PC-9 (cell line): ENCODE data around the gene CHRDL2. TPM values are rescaled to one million over a fixed set of nuclear protein-coding genes. Genes with fewer than 3 reads are reported as not detected.

ENCODE experiments used
- BruUV-seq: library from RNA; stranded (reverse); fragments of 400-500 nt; replicated peaks from 2 replicates; lab custom pipeline; 2021; lab: Mats Ljungman, UMichigan
- CTCF ChIA-PET: fragments of 300-600 bp; sonication (Branson Sonifier 250); formaldehyde crosslinking; loops from one replicate; lab custom pipeline; 2022; ENCODE audit warnings: antibody characterized with exemption; lab: Charles Lee
- POLR2A ChIA-PET: fragments of 300-600 bp; sonication (Branson Sonifier 250); formaldehyde crosslinking; loops from one replicate; lab custom pipeline; 2022; ENCODE audit warnings: antibody characterized with exemption; ENCODE audit not compliant: unreplicated experiment; lab: Charles Lee
- DNase-seq, 2 experiments: peaks; one replicate each; pipeline versions ENCODE4 v3.0.0 to v3.0.0-alpha.2; 2015 to 2022; ENCODE audit warnings: mixed read lengths in 1 of 2
- H2AFZ ChIP-seq: fragments of 200-600 bp; sonication (generic); 2 replicates; pipeline ENCODE4 v1.8.1; 2017; ENCODE audit warnings: antibody characterized with exemption
- H3F3A ChIP-seq: fragments of 200-600 bp; sonication (generic); 2 replicates; pipeline ENCODE4 v1.8.1; 2017; ENCODE audit warnings: antibody characterized with exemption, mild to moderate bottlenecking, low read depth; ENCODE audit not compliant: insufficient read depth
- H3K27ac ChIP-seq: fragments of 200-600 bp; sonication (generic); 2 replicates; pipeline ENCODE4 v1.6.1; 2016; ENCODE audit warnings: mixed run types
- H3K27me3 ChIP-seq: fragments of 200-600 bp; sonication (generic); 2 replicates; pipeline ENCODE4 v1.6.1; 2016; ENCODE audit warnings: low read depth, mixed run types; ENCODE audit not compliant: insufficient read depth
- H3K36me3 ChIP-seq: fragments of 200-600 bp; sonication (generic); 2 replicates; pipeline ENCODE4 v1.6.1; 2016; ENCODE audit warnings: low read depth, mixed run types
- H3K4me1 ChIP-seq: fragments of 200-600 bp; sonication (generic); replicated peaks from 2 replicates; pipeline ENCODE4 v1.6.1; 2016; ENCODE audit warnings: mixed run types; ENCODE audit not compliant: insufficient read depth
- H3K4me2 ChIP-seq: fragments of 200-600 bp; sonication (generic); 2 replicates; pipeline ENCODE4 v1.6.1; 2017; ENCODE audit warnings: mixed run types
- H3K4me3 ChIP-seq: fragments of 200-600 bp; sonication (generic); 2 replicates; pipeline ENCODE4 v1.6.1; 2016; ENCODE audit warnings: mixed run types
- H3K79me2 ChIP-seq: fragments of 200-600 bp; sonication (generic); 2 replicates; pipeline ENCODE4 v1.6.1; 2017; ENCODE audit warnings: low read depth, mixed run types
- H3K9me2 ChIP-seq: fragments of 200-600 bp; sonication (generic); 2 replicates; pipeline ENCODE4 v1.8.1; 2017; ENCODE audit warnings: mild to moderate bottlenecking; ENCODE audit not compliant: insufficient read depth
- H3K9me3 ChIP-seq: fragments of 200-600 bp; sonication (generic); 2 replicates; pipeline ENCODE4 v1.8.1; 2016; ENCODE audit warnings: low read depth; ENCODE audit not compliant: insufficient read depth
- H4K20me1 ChIP-seq: fragments of 200-600 bp; sonication (generic); 2 replicates; pipeline ENCODE4 v1.8.1; 2017; ENCODE audit not compliant: insufficient read depth
- CTCF ChIP-seq: fragments of 200-600 bp; sonication (generic); conservative IDR thresholded peaks from 2 replicates; pipeline ENCODE4 v1.6.1; 2017; ENCODE audit warnings: mixed run types, antibody characterized with exemption, mild to moderate bottlenecking, moderate library complexity
- EZH2 ChIP-seq: fragments of 200-600 bp; sonication (generic); IDR thresholded peaks from 2 replicates; pipeline ENCODE4 v1.8.0; 2017; ENCODE audit warnings: antibody characterized with exemption, low read depth
- intact Hi-C: fragments of 100-400 bp; cut with micrococcal nuclease; formaldehyde crosslinking; loops from one replicate; pipeline ENCODE4 v1.10.0; 2022; ENCODE audit not compliant: unreplicated experiment
- total RNA-seq: library from RNA; stranded (reverse); gene quantifications from 2 replicates; pipeline ENCODE4 v1.2.3, GENCODE V29; 2021

Gene CHRDL2
- total RNA-seq, 1 experiment from 2014 or later: not detected

DNA sequence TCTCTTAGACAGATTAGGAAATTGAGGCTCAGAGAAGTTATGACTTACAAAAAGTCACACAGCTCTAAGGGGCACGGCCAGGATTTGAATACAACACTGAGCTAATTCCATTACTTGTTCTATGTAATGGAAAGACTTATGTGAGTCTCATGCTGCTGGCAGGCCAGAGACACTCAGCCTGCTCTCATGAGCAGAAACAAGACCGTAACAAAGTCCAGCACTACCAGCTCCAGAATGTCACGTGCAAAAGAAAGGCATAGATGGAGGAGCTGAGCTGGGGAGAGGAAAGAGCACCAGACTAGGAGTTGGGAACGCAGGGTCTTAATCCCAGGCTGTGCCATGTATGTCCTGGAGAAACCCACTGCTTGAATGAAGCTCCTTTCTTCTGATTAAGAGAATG, 1.8 kb downstream of the CHRDL2 start:
- ChIA-PET POLR2A (no interaction called here), CTCF (no interaction called here)
- BruUV-seq: no TSS peak

GRCh38 chr11:74726547-74727182, 4.6 kb downstream of the CHRDL2 start:
- Histone ChIP-seq H3K9me3 (no peaks in the 10 kb centered on the region), H3K4me3 (no peak overlapping the region), H2AFZ (no peak overlapping the region), H3K27ac (no peak overlapping the region), H3K79me2 (no peaks in the 10 kb centered on the region), H3K27me3 (peaks cover 22% of the 10 kb centered on the region), H3K9me2 (no peaks in the 10 kb centered on the region), H3K4me2 (no peak overlapping the region), H3K36me3 (no peaks in the 10 kb centered on the region), H3K4me1 (no peaks in the 10 kb centered on the region), H3F3A (no peaks in the 10 kb centered on the region), H4K20me1 (no peaks in the 10 kb centered on the region)
- POLR2A ChIA-PET: interaction anchor here (0.6 kb wide), 1 partner anchor 29 kb away, joined by 6 read pairs; no protein-coding TSS in a partner anchor
- CTCF ChIA-PET: interaction anchor here (0.6 to 3.6 kb wide), 4 partner anchors 25 to 115 kb away, joined by 4 to 30 read pairs (median 4); no protein-coding TSS in a partner anchor
- DNase-seq: peak; percentile 67 to 75
- intact Hi-C loops: loop anchor here (1.0 kb wide), 2 partner anchors 92 to 115 kb away; no protein-coding TSS in a partner anchor
- peak; percentile 96 for TF ChIP-seq CTCF
- TF ChIP-seq EZH2: no peak
- BruUV-seq: no TSS peak

More for the DNA sequence above, 1.8 kb downstream of the CHRDL2 start:
- Histone ChIP-seq H3K4me1 (no peaks in the 10 kb centered on the region), H3K4me2 (no peak overlapping the region), H3F3A (no peaks in the 10 kb centered on the region), H3K9me3 (no peaks in the 10 kb centered on the region), H4K20me1 (no peaks in the 10 kb centered on the region), H3K79me2 (no peaks in the 10 kb centered on the region), H2AFZ (no peak overlapping the region), H3K4me3 (no peak overlapping the region), H3K27ac (no peak overlapping the region), H3K27me3 (peaks cover 22% of the 10 kb centered on the region), H3K36me3 (no peaks in the 10 kb centered on the region), H3K9me2 (no peaks in the 10 kb centered on the region)
- DNase-seq: no peak
- no peak for TF ChIP-seq EZH2
- intact Hi-C loops: no loop called here

GRCh38 chr11:74725701-74726100, 5.5 kb downstream of the CHRDL2 start:
- no peak overlapping the region for H2AFZ ChIP-seq
- TF ChIP-seq EZH2 (no peak), CTCF (no peak)
- H4K20me1 ChIP-seq: no peaks in the 10 kb centered on the region
- H3K4me1 ChIP-seq: no peaks in the 10 kb centered on the region
- DNase-seq: no peak
- intact Hi-C loops: loop anchor here (1.0 kb wide), 2 partner anchors 91 to 114 kb away; no protein-coding TSS in a partner anchor
- no peaks in the 10 kb centered on the region for H3F3A ChIP-seq
- no TSS peak for BruUV-seq
- no peak overlapping the region for H3K27ac ChIP-seq
- H3K27me3 ChIP-seq: peaks cover 21% of the 10 kb centered on the region
- H3K9me2 ChIP-seq: no peaks in the 10 kb centered on the region
- POLR2A ChIA-PET: interaction anchor here (0.7 kb wide), 2 partner anchors 123 to 133 kb away, joined by 3 to 4 read pairs; no protein-coding TSS in a partner anchor
- no peaks in the 10 kb centered on the region for H3K9me3 ChIP-seq
- H3K4me3 ChIP-seq: no peak overlapping the region
- H3K79me2 ChIP-seq: no peaks in the 10 kb centered on the region
- no peaks in the 10 kb centered on the region for H3K36me3 ChIP-seq
- CTCF ChIA-PET: interaction anchor here (0.6 to 3.6 kb wide), 3 partner anchors 24 to 163 kb away, joined by 3 to 30 read pairs (median 4); no protein-coding TSS in a partner anchor
- H3K4me2 ChIP-seq: no peak overlapping the region
